Loucy (cell line): ENCODE data around the gene CYP4F12.

ENCODE experiments used
- H2AFZ ChIP-seq: fragments of 200-600 bp; sonication (generic); 2 replicates; pipeline ENCODE4 v1.6.0; 2016; ENCODE audit warnings: antibody characterized with exemption, mild to moderate bottlenecking, low read length, moderate library complexity
- H3F3A ChIP-seq: fragments of 200-600 bp; 2 replicates; pipeline ENCODE4 v1.6.0; 2016; ENCODE audit warnings: antibody characterized with exemption, low read depth, mild to moderate bottlenecking
- H3K27me3 ChIP-seq: fragments of 200-600 bp; sonication (generic); 2 replicates; pipeline ENCODE4 v1.6.1; 2014; ENCODE audit warnings: low read length, mild to moderate bottlenecking; ENCODE audit not compliant: insufficient read depth, poor library complexity, severe bottlenecking
- H3K36me3 ChIP-seq: fragments of 200-600 bp; sonication (generic); 2 replicates; pipeline ENCODE4 v1.6.1; 2016; ENCODE audit warnings: low read length; ENCODE audit not compliant: insufficient read depth
- H3K4me1 ChIP-seq: fragments of 200-600 bp; sonication (generic); 2 replicates; pipeline ENCODE4 v1.5.1; 2014; ENCODE audit warnings: low read length, mild to moderate bottlenecking; ENCODE audit not compliant: insufficient read depth, poor library complexity, severe bottlenecking
- H3K4me2 ChIP-seq: fragments of 200-600 bp; sonication (generic); 2 replicates; pipeline ENCODE4 v1.6.0; 2014; ENCODE audit warnings: antibody characterized with exemption, low read length, low read depth, mild to moderate bottlenecking; ENCODE audit not compliant: poor library complexity, severe bottlenecking
- H3K4me3 ChIP-seq: fragments of 200-600 bp; sonication (generic); 2 replicates; pipeline ENCODE4 v1.5.1; 2014; ENCODE audit warnings: low read length, mild to moderate bottlenecking, mixed read lengths; ENCODE audit not compliant: poor library complexity, severe bottlenecking
- H3K79me2 ChIP-seq: fragments of 200-600 bp; sonication (generic); 2 replicates; pipeline ENCODE4 v1.6.1; 2014; ENCODE audit warnings: low read length; ENCODE audit not compliant: insufficient read depth
- H3K9ac ChIP-seq: fragments of 200-600 bp; sonication (generic); 2 replicates; pipeline ENCODE4 v1.6.0; 2014; ENCODE audit warnings: mild to moderate bottlenecking, low read depth, low read length, moderate library complexity; ENCODE audit not compliant: poor library complexity, severe bottlenecking
- H3K9me2 ChIP-seq: fragments of 200-600 bp; sonication (generic); replicated peaks from 2 replicates; pipeline ENCODE4 v1.6.1; 2016; ENCODE audit warnings: low read depth, low read length, mixed read lengths
- H3K9me3 ChIP-seq: fragments of 200-600 bp; sonication (generic); 2 replicates; pipeline ENCODE4 v1.6.1; 2014; ENCODE audit warnings: mild to moderate bottlenecking, antibody characterized with exemption, low read length, low read depth; ENCODE audit not compliant: insufficient read depth
- H4K20me1 ChIP-seq: fragments of 200-600 bp; sonication (generic); 2 replicates; pipeline ENCODE4 v1.6.0; 2014; ENCODE audit warnings: antibody characterized with exemption, low read length, mild to moderate bottlenecking; ENCODE audit not compliant: insufficient read depth, poor library complexity, severe bottlenecking
- CTCF ChIP-seq: fragments of 200-600 bp; sonication (generic); conservative IDR thresholded peaks from 2 replicates; pipeline ENCODE4 v1.5.1; 2014; ENCODE audit warnings: mild to moderate bottlenecking, antibody characterized with exemption, low read length
- EZH2phosphoT487 ChIP-seq: fragments of 200-600 bp; IDR thresholded peaks from 2 replicates; pipeline ENCODE4 v1.6.1; 2018; ENCODE audit warnings: antibody characterized with exemption, mild to moderate bottlenecking, moderate library complexity, borderline replicate concordance

CYP4F12 gene

DNA sequence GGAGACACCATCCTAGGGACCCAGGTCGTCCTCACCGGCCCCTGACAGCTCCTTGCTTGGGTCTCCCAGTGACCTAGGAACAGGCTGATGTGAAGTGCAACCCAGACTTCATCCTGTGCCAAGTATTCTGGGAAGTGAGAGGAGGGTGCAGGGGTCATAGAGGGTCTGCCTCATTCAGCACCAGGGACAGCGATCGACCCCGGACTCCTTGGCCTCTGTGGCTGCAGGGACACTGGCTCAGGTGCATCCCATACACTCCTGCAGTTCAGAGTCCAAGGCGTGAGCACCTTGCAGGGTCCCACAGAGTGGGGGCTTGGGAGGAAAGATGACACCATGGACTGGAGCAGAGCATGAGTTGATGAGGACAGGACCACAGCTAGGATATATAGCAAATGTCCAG lies 44.9 kb downstream of the CYP4F12 start:
- Histone ChIP-seq H3K79me2 (no peaks in the 10 kb centered on the region), H2AFZ (no peak overlapping the region), H3K9me3 (no peaks in the 10 kb centered on the region)

DNA sequence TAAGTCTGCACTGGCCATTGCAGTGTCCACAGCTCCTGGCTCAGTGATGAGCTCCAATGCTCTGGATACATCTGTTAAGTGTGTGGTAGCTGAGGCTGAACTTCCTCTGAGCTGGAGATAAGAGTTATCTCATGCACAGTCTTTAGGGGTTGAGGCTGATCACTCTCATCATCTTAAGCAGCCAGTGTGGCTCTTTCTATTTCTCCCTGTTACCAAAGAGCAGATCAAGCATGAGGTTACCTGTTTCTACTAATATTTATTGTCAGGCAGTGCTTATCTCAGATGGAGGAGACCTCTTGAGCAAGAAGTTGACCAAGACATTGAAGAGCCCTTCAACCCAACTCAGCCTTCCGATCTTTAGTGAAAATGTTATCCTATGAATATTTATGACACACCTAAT lies 48.4 kb downstream of the CYP4F12 start:
- no peaks in the 10 kb centered on the region for H3K79me2 ChIP-seq
- no peaks in the 10 kb centered on the region for H4K20me1 ChIP-seq
- no peaks in the 10 kb centered on the region for H3K36me3 ChIP-seq
- TF ChIP-seq EZH2phosphoT487 (no peak), CTCF (no peak)
- no peaks in the 10 kb centered on the region for H3F3A ChIP-seq
- H3K9me3 ChIP-seq, result no peaks in the 10 kb centered on the region
- no peaks in the 10 kb centered on the region for H3K27me3 ChIP-seq
- no peak overlapping the region for H3K4me2 ChIP-seq
- H3K4me1 ChIP-seq, result no peaks in the 10 kb centered on the region
- no peak overlapping the region for H3K4me3 ChIP-seq
- H2AFZ ChIP-seq, result no peak overlapping the region
- H3K9ac ChIP-seq, result no peak overlapping the region
- no peaks in the 10 kb centered on the region for H3K9me2 ChIP-seq

More for the DNA sequence above, 44.9 kb downstream of the CYP4F12 start:
- Histone ChIP-seq H3K4me1 (no peaks in the 10 kb centered on the region), H3K4me3 (no peak overlapping the region), H4K20me1 (no peaks in the 10 kb centered on the region), H3K9me2 (no peaks in the 10 kb centered on the region), H3K36me3 (no peaks in the 10 kb centered on the region), H3K4me2 (no peak overlapping the region), H3K27me3 (no peaks in the 10 kb centered on the region), H3F3A (no peaks in the 10 kb centered on the region), H3K9ac (no peak overlapping the region)
- TF ChIP-seq EZH2phosphoT487 (no peak), CTCF (no peak)

DNA sequence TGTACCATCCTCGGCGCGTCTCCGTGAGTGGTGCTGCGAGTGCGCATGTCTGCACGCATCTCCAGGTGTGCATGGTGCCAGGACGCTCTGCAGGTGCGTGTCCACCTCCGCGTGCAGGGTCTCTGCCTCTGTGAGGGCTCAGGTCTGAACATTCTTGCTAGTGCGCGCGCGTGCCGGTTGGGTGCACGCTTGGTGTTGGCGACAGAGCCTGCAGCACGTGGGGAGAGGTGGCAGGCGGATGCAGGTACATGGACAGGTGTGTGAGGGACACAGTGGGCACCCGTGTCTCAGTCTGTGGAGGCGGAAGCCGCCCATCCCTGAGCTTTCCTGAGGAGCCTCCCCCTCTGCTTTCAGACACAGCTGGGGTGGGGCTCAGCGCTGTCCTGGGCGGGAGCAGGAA lies 50.1 kb downstream of the CYP4F12 start:
- H3K4me1 ChIP-seq, result no peaks in the 10 kb centered on the region
- H3K9ac ChIP-seq, result no peak overlapping the region
- no peaks in the 10 kb centered on the region for H3K9me3 ChIP-seq
- H4K20me1 ChIP-seq, result no peaks in the 10 kb centered on the region
- no peaks in the 10 kb centered on the region for H3K9me2 ChIP-seq
- no peak overlapping the region for H3K4me3 ChIP-seq
- no peaks in the 10 kb centered on the region for H3F3A ChIP-seq
- H3K79me2 ChIP-seq, result no peaks in the 10 kb centered on the region
- TF ChIP-seq CTCF, result no peak
- TF ChIP-seq EZH2phosphoT487, result no peak
- H3K4me2 ChIP-seq, result no peak overlapping the region
- H2AFZ ChIP-seq, result no peak overlapping the region
- no peaks in the 10 kb centered on the region for H3K27me3 ChIP-seq
- H3K36me3 ChIP-seq, result no peaks in the 10 kb centered on the region
